GM19035 (cell line): Measurements from ENCODE around the gene CACNG6.

Experiments used
- ATAC-seq: cut with Tn5 transposase; IDR thresholded peaks from one replicate; pipeline ENCODE4 v1.9.1; 2021; ENCODE audit not compliant: unreplicated experiment

The CACNG6 gene

GRCh38 chr19:53966931-53967330 lies 24.5 kb upstream of the CACNG6 start:
- ATAC-seq: no peak

DNA sequence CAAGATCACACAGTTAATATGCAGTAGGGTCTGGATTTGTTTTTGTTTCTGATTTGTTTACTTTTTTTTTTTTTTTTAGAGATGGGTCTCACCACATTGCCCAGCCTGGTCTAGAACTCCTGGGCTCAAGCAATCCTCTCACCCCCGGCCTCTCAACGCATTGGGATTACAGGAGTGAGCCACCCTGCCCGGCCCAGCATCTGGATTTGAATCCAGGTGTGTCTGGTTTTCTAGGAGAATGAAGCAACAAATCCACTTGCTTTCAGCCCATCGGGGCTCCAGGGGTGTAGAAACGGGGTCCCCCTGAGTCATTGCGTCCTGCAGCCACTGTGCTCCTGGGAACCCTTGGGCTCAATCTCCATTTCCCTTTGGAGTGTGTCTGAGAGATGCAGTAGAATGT lies 22.1 kb upstream of the CACNG6 start:
- no peak for ATAC-seq

DNA sequence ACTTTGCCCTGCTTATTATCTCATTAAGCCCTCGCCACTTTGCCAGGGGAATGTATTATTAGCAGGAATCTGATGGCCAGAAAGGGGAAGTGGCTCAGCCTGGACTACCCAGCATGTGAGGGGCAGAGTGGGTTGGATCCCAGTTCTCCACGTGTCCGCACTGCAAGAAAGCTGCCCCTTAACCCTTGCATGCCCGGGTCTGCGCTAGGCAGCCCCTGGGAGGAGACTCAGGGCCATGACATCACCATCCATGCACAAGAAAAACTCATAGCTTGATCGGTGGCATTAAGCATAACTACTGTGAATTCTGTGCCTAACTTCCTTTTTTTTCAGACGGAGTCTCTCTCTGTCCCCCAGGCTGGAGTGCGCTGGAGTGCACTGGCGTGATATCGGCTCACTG lies 19.8 kb upstream of the CACNG6 start:
- ATAC-seq: no peak

DNA sequence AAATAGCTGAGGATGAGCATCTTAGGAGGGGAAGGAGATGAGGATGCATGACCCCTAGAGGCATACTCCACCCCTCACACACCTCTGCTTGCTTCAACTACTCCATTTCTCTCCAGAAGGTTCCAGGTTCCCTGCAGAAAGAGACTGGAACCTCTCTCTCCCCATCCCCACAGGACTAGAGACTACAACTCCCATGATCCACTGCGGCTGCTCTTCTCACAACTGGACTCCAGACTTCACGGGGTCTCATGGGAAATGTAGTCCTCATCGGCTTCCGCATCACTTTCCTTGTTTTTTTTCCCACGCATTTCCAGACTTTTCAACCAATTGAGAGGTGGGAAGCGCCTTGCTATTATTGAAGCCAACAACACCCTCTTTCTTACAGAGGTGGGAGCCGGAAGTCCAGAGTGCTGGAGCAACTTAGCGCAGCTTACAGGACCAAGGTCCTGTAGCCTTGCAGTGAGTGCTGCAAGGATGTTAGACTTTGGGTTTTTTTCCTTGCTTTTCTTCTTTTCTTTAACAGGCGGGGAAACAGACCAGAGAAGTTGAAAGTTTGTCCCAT lies 13.9 kb upstream of the CACNG6 start:
- ATAC-seq: no peak

GRCh38 chr19:53977991-53978731 lies 13.3 kb upstream of the CACNG6 start:
- no peak for ATAC-seq

DNA sequence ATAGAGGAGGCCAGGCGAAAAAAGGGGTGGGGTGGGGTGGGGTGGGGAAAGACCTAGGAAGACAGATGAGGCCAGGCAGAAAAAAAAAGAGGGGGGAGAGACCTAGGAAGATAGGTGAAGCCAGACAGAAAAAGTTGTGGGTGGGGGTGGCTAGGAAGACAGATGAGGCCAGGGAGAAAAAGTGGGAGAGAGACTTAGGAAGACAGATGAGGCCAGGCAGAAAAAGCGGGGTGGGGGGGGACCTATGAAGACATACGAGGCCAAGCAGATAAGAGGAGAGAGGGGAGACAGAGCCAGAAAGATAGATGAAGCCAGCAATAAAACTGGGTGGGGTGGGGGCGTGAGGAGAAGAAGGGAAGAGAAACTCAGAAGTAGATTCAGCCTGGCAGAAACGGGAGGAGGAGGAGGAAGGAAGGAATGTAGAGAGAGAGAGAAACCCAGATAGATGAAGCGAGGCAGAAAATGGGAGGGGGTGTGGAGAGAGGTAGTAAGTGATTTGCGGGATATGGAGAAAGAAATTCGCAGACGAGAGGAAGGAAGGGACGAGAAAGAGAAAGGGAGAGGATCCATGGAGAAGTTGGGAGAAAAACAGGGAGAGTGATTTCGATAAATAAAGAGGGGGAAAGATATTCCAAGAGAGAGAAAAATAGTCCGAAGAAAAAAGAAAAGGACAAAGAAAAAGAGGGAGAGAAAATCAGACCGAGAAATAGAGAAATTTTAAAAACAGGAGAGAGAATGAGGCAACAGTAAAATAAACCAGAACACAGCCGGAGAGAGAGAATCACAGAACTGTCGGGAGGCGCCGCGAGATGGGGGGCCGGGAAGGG lies 12.2 kb upstream of the CACNG6 start:
- no peak for ATAC-seq

DNA sequence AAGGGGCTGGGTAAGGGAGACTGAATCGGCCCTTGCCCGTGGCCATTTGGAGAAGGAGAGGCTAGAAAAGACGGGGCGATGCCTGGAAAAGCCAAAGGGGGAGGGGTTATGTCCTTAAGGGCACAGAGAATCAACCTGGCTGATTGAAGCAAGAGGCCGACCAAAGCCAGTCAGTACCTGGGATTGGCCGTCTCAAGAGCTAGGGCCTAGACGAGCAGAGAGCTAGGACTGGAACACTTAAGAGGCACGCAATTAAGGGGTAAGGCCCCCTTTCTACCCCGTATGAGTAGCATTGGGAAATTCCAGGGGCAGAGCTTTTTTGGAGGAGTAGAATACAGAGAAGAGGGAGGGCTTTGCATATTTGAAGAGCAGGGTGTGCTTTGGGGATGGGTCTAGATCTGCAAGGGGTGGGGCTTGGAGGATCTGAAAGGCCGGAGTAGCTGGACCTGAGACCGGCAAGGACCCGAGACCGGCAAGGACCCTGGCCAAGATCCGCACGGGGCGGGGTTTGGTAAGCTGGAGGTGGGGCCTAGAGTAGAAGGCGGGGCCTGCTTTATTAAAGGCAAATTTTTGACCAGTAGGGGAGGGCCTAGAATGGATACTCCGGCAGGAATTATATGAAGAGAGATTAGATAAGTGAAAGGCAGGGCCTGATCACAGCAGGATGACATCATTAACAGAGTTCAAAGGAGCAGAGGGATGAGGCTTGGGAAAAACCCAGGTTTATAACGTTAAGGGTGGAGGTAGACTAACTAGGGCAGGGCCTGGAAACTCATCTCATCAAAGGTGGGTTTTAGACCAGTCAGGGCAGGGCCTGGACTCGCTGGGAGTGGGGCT lies 10.7 kb upstream of the CACNG6 start:
- no peak for ATAC-seq

GRCh38 chr19:53981376-53981951 lies 10.0 kb upstream of the CACNG6 start:
- ATAC-seq: no peak

DNA sequence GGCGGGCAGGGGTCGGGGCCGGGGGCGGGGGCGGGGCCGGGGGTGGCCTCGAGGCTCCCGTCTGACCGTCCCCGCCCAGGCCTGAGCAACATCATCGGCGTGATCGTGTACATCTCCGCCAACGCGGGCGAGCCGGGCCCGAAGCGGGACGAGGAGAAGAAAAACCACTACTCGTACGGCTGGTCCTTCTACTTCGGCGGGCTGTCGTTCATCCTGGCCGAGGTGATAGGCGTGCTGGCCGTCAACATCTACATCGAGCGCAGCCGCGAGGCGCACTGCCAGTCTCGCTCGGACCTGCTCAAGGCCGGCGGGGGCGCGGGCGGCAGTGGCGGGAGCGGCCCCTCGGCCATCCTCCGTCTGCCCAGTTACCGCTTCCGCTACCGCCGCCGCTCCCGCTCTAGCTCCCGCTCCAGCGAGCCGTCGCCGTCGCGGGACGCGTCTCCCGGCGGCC lies 9.4 kb upstream of the CACNG6 start:
- no peak for ATAC-seq

- no peak for ATAC-seq
Observed at GRCh38 chr19:53982611-53983010, 8.8 kb upstream of the CACNG6 start.

GRCh38 chr19:53983457-53984289 lies 7.8 kb upstream of the CACNG6 start:
- no peak for ATAC-seq

GRCh38 chr19:53985863-53986262 lies 5.6 kb upstream of the CACNG6 start:
- ATAC-seq: no peak

DNA sequence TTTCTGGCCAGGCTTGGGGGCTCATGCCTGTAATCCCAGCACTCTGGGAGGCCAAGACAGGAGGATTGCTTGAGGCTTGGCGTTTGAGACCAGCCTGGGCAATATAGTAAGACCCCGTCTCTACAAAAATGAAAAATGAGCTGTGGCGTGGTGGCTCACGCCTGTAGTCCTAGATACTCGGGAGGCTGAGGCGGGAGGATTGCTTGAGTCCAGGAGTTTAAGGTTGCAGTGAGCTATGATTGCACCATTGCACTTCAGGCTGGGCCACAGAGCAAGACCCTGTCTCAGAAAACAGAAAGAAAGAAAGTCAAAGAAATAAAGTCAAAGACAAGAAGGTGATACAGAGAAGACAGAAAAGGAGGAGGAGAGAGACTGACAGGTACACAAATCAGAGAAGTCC lies 2.5 kb upstream of the CACNG6 start:
- ATAC-seq: no peak

GRCh38 chr19:53989600-53990533 lies 1.6 kb upstream of the CACNG6 start:
- no peak for ATAC-seq

DNA sequence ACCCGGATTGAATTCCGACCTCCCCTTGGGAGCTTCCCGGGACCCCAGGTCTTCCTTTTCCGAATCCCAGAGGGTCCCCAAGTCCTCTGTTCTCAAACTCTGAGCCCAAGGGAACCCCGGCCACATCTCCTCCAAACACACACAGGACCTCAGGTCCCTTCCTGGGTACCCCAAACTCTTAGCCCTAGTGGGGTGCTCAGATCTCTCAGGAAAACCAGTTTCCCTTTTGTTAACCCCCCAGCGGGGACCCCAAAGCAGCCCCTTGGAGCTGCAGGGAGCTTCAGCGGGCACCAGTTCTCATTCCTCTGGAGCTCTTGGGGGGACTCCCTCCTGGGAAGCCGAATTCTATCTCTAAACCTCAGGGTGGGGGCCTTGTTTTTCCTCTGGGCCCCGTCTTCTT lies 774 bp downstream of the CACNG6 start:
- no peak for ATAC-seq

DNA sequence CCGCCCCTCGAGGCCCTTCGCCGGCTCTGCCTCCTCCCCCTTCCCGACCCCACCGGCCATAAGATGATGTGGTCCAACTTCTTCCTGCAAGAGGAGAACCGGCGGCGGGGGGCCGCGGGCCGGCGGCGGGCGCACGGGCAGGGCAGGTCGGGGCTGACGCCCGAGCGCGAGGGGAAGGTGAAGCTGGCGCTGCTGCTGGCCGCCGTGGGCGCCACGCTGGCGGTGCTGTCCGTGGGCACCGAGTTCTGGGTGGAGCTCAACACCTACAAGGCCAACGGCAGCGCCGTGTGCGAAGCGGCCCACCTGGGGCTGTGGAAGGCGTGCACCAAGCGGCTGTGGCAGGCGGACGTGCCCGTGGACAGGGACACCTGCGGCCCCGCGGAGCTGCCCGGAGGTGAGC lies 1.4 kb downstream of the CACNG6 start:
- no peak for ATAC-seq

DNA sequence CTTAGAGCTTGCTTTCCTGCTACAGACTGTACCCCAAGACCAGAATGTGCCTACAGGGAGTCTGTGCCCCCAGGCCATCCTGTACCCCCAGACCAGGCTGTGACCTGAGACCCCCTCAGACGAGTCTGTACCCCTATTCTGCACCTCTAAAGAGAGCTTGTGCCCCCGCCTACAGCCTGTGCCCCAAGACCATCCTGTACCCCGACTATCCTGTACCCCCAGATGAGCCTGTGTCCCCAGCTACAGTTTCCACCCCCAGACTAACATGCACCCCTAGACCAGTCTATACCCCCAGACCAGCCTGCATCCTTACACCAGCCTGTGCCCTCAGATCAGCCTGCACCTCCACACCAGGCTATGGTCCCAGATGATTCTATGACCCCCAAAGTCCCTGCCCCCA lies 2.0 kb downstream of the CACNG6 start:
- ATAC-seq: no peak

DNA sequence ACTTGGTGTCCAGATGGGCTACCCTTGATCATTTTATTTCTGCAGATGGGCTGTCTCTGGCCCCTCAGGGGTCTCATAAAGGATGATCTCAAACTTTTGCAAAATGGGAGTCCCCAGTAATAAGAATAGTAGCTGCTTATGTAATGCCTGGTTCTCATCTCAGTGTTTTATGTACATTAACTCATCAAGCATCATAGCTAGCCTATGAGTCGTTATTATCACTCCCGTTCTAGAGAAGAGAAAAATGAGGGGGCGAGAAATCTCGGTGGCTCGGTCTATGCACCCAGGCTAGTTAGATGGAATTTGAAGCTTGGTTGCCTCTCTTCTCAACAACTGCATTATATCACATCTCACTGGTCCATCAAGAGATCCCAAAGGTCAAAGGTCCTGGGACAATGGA lies 3.4 kb downstream of the CACNG6 start:
- ATAC-seq: no peak

DNA sequence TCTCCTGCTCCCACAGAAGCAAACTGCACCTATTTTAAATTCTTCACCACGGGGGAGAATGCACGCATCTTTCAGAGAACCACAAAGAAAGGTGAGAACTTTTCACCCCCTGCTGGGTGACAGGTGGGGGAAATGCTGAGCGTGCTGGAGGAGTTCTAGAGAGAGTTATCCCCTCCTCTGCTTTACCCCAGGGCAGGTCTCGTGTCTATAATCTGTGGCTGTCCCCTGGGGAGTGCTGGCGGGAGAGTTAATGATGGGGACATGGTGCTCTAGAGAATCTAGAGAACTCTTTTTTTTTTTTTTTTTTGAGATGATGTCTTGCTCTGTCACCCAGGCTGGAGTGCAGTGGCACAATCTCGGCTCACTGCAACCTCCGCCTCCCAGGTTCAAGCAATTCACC lies 6.8 kb downstream of the CACNG6 start:
- ATAC-seq: no peak
